ENCODE measurements around the gene FCRLB.

GRCh38 chr1:161768461-161768860 lies 47.1 kb downstream of the FCRLB start:
- no peak for TF ChIP-seq POLR2A (IDR thresholded peaks at IDR 0.05)
- no peak for TF ChIP-seq CTCF (IDR thresholded peaks at IDR 0.05)
